OCI-LY1 (cell line): Measurements from ENCODE around the gene IQSEC1.

Experiments
- H2AFZ ChIP-seq: fragments of 200-600 bp; sonication (generic), shearing (Covaris generic); 2 replicates; pipeline ENCODE4 v1.6.0; 2014; ENCODE audit warnings: antibody characterized with exemption, mild to moderate bottlenecking, low read length
- H3F3A ChIP-seq: fragments of 200-600 bp; sonication (generic), shearing (Covaris generic); 2 replicates; pipeline ENCODE4 v1.6.0; 2014; ENCODE audit warnings: mild to moderate bottlenecking, antibody characterized with exemption, low read length, moderate library complexity; ENCODE audit not compliant: insufficient read depth
- H3K27ac ChIP-seq: fragments of 200-600 bp; sonication (generic); 2 replicates; pipeline ENCODE4 v1.5.1; 2014; ENCODE audit warnings: low read length, mixed run types, mild to moderate bottlenecking, low read depth; ENCODE audit not compliant: poor library complexity, severe bottlenecking
- H3K27me3 ChIP-seq: fragments of 200-600 bp; sonication (generic); 2 replicates; pipeline ENCODE4 v1.6.0; 2014; ENCODE audit warnings: antibody characterized with exemption, mild to moderate bottlenecking, low read length, moderate library complexity; ENCODE audit not compliant: insufficient read depth
- H3K36me3 ChIP-seq: fragments of 200-600 bp; sonication (generic); 2 replicates; pipeline ENCODE4 v1.6.1; 2014; ENCODE audit warnings: mild to moderate bottlenecking, antibody characterized with exemption, low read length, moderate library complexity, mixed read lengths; ENCODE audit not compliant: insufficient read depth
- H3K4me1 ChIP-seq: fragments of 200-600 bp; sonication (generic); 2 replicates; pipeline ENCODE4 v1.5.1; 2014; ENCODE audit warnings: mild to moderate bottlenecking, low read length, moderate library complexity; ENCODE audit not compliant: insufficient read depth, severe bottlenecking
- H3K4me2 ChIP-seq: fragments of 200-600 bp; sonication (generic), shearing (Covaris generic); 2 replicates; pipeline ENCODE4 v1.6.1; 2014; ENCODE audit warnings: low read length
- H3K4me3 ChIP-seq: fragments of 200-600 bp; sonication (generic); 2 replicates; pipeline ENCODE4 v1.5.1; 2014; ENCODE audit warnings: low read length, low read depth, mild to moderate bottlenecking, mixed read lengths; ENCODE audit not compliant: poor library complexity, severe bottlenecking
- H3K79me2 ChIP-seq: fragments of 200-600 bp; shearing (Covaris generic); 2 replicates; pipeline ENCODE4 v1.6.1; 2016; ENCODE audit warnings: mixed run types, low read length, mixed read lengths; ENCODE audit not compliant: insufficient read depth
- H3K9ac ChIP-seq: fragments of 200-600 bp; sonication (generic), shearing (Covaris generic); 2 replicates; pipeline ENCODE4 v1.6.1; 2014; ENCODE audit warnings: mild to moderate bottlenecking, low read length, mixed read lengths
- H3K9me2 ChIP-seq: fragments of 200-600 bp; sonication (generic), shearing (Covaris generic); 2 replicates; pipeline ENCODE4 v1.6.1; 2014; ENCODE audit warnings: low read depth, mild to moderate bottlenecking, low read length, mixed read lengths
- H3K9me3 ChIP-seq: fragments of 200-600 bp; shearing (Covaris generic); 2 replicates; pipeline ENCODE4 v1.6.1; 2014; ENCODE audit warnings: low read length, mixed read lengths
- H4K20me1 ChIP-seq: fragments of 200-600 bp; sonication (generic), shearing (Covaris generic); 2 replicates; pipeline ENCODE4 v1.6.0; 2016; ENCODE audit warnings: mild to moderate bottlenecking, low read length; ENCODE audit not compliant: insufficient read depth
- EZH2 ChIP-seq: fragments of 200-600 bp; sonication (generic), shearing (Covaris generic); IDR thresholded peaks from 2 replicates; pipeline ENCODE4 v1.8.0; 2017; ENCODE audit warnings: borderline replicate concordance, mixed run types, mild to moderate bottlenecking, antibody characterized with exemption, low read length, moderate library complexity, mixed read lengths
- TF ChIP-seq, protein P1 (sequence below): fragments of 200-600 bp; sonication (generic), shearing (Covaris generic); IDR thresholded peaks from 2 replicates; pipeline ENCODE4 v1.5.1; 2017; ENCODE audit warnings: mild to moderate bottlenecking, antibody characterized with exemption, low read length, moderate library complexity, mixed read lengths

IQSEC1 gene

DNA sequence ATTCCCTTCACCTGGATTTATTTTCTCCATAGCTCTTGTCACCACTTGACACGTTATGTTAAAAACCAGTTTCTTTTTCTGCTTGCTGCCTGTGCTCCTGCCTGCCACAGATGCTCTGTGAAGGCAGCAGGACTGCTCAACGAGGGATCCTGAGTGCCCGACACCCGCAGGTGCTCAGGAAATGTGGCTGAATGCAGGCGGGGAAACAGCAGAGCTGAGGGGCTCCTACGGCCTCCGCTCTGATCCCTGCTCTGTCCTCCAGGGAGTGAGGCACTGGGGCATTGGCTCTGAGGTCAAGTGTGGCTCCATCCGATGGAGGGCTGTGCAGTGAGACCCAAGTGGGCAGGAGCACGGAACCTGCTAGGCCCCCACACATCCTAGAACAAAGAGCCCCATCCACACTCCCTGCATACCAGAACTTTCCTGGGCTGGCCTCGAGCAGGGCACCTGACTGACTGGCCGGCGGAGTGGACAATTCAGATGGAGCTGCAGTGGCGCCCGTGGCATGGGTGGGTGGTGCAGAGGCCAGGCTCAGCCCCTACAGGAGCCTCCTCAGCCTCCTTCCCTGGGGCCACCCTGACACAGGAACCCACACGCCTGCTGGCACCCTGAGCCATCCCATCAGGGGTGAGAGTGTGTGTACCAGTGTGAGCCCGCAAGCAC is 27.9 kb downstream of the IQSEC1 start:
- H3K36me3 ChIP-seq: no peaks in the 10 kb centered on the region
- no peak overlapping the region for H3K27ac ChIP-seq
- H4K20me1 ChIP-seq: no peaks in the 10 kb centered on the region
- no peak overlapping the region for H3K4me3 ChIP-seq
- no peaks in the 10 kb centered on the region for H3F3A ChIP-seq
- no peak overlapping the region for H3K9ac ChIP-seq
- TF ChIP-seq, protein P1, sequence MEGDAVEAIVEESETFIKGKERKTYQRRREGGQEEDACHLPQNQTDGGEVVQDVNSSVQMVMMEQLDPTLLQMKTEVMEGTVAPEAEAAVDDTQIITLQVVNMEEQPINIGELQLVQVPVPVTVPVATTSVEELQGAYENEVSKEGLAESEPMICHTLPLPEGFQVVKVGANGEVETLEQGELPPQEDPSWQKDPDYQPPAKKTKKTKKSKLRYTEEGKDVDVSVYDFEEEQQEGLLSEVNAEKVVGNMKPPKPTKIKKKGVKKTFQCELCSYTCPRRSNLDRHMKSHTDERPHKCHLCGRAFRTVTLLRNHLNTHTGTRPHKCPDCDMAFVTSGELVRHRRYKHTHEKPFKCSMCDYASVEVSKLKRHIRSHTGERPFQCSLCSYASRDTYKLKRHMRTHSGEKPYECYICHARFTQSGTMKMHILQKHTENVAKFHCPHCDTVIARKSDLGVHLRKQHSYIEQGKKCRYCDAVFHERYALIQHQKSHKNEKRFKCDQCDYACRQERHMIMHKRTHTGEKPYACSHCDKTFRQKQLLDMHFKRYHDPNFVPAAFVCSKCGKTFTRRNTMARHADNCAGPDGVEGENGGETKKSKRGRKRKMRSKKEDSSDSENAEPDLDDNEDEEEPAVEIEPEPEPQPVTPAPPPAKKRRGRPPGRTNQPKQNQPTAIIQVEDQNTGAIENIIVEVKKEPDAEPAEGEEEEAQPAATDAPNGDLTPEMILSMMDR: no peak
- TF ChIP-seq EZH2: no peak
- H3K9me3 ChIP-seq: no peaks in the 10 kb centered on the region
- H3K27me3 ChIP-seq: peaks cover 12% of the 10 kb centered on the region
- H3K9me2 ChIP-seq: no peaks in the 10 kb centered on the region
- no peak overlapping the region for H2AFZ ChIP-seq
- no peaks in the 10 kb centered on the region for H3K79me2 ChIP-seq
- no peak overlapping the region for H3K4me2 ChIP-seq
- H3K4me1 ChIP-seq: peaks cover 17% of the 10 kb centered on the region

DNA sequence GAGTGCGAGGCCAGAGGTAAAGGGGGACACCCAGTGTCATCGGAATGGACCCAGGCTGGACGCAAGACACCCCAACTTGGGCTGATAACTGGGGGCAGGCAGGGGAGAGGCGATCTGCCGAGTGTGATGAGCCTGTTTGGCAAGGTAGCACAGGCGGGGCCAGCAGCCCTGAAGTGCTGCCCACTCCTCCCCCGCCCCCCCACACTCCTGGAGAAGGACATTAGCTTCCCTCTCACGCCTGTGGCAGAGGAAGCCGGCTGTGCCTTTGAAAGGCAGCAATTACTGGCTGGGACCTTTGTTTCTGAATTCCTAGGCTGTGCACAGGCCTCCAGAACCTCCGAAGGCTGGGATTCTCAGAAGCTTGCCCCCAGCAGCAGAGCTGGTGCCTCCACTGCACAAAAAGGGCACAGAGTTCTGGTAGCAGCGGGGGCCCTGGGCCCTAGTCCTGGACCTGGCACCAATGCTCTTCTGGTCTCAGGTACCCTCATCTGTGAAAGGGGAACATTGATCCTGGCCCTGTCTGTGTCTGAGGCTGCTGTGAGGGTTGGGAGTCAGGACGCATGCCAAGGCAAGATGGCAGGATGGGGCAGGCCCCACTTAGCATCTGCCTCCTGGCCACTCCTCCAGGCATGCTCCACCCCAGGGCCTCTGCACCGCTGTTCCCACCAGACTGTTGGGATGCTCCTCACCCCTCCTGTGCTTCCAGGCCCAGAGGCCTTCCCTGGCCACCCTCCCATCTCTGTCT is 28.6 kb downstream of the IQSEC1 start:
- no peak for TF ChIP-seq EZH2
- TF ChIP-seq, protein P1: no peak
- Histone ChIP-seq H2AFZ (no peak overlapping the region), H3K27ac (no peak overlapping the region), H4K20me1 (no peaks in the 10 kb centered on the region), H3K36me3 (no peaks in the 10 kb centered on the region), H3K4me2 (no peak overlapping the region), H3F3A (no peaks in the 10 kb centered on the region), H3K79me2 (no peaks in the 10 kb centered on the region), H3K9ac (no peak overlapping the region), H3K9me3 (no peaks in the 10 kb centered on the region), H3K4me1 (peaks cover 17% of the 10 kb centered on the region), H3K27me3 (peaks cover 12% of the 10 kb centered on the region), H3K4me3 (no peak overlapping the region), H3K9me2 (no peaks in the 10 kb centered on the region)

DNA sequence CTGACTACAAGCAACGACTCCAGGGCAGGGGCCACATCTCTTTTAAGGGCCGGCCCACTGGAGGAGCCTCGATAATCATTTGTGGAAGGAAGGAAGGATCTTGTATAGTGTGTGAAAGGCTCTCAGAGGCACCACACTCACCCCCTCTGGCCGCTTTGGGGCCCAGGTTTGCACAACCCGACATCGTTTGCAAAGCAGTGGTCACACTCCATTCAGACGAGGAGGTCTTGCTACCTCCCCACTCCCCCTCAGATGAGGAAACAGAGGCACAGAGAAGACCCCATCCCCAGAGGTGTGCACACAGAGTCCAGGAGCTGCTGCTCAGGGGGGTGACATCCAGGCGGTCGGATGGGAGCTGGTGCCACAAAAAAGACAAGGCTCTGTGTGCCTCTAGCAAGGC is 29.6 kb downstream of the IQSEC1 start:
- Histone ChIP-seq H3K36me3 (no peaks in the 10 kb centered on the region), H2AFZ (no peak overlapping the region), H4K20me1 (no peaks in the 10 kb centered on the region), H3K79me2 (no peaks in the 10 kb centered on the region), H3K4me3 (no peak overlapping the region), H3K4me1 (peaks cover 17% of the 10 kb centered on the region), H3K9me2 (no peaks in the 10 kb centered on the region), H3K4me2 (no peak overlapping the region), H3K9me3 (no peaks in the 10 kb centered on the region), H3K27me3 (peaks cover 12% of the 10 kb centered on the region), H3F3A (no peaks in the 10 kb centered on the region), H3K9ac (no peak overlapping the region), H3K27ac (no peak overlapping the region)
- no peak for TF ChIP-seq EZH2
